A673 (cell line): ENCODE measurements around the gene ATP23. TPM values are rescaled to one million over a fixed set of nuclear protein-coding genes. Genes with fewer than 3 reads are reported as not detected.

Experiments used
- BruUV-seq: library from RNA; stranded (reverse); fragments of 400-500 nt; replicated peaks from 2 replicates; lab custom pipeline; 2021; lab: Mats Ljungman, UMichigan
- CTCF ChIA-PET: fragments of 300-600 bp; sonication (Branson Sonifier 250); formaldehyde crosslinking; loops from one replicate; lab custom pipeline; 2022; ENCODE audit warnings: antibody characterized with exemption; lab: Charles Lee
- POLR2A ChIA-PET: fragments of 300-600 bp; sonication (Branson Sonifier 250); formaldehyde crosslinking; loops from one replicate; lab custom pipeline; 2022; ENCODE audit warnings: antibody characterized with exemption; ENCODE audit not compliant: low non-redundant PET; lab: Charles Lee
- DNase-seq: peaks from one replicate; pipeline ENCODE4 v3.0.0-alpha.2; 2015; ENCODE audit warnings: low spot score
- H3K27ac ChIP-seq: fragments of 200-600 bp; sonication (generic); 2 replicates; pipeline ENCODE4 v1.5.1; 2016; ENCODE audit warnings: mixed run types, low read depth, mild to moderate bottlenecking, mixed read lengths, antibody characterized with exemption, low read length; ENCODE audit not compliant: poor library complexity, severe bottlenecking
- H3K27me3 ChIP-seq: fragments of 200-600 bp; sonication (generic); replicated peaks from 2 replicates; pipeline ENCODE4 v1.6.1; 2017; ENCODE audit warnings: mixed run types, low read depth, mild to moderate bottlenecking, mixed read lengths, antibody characterized with exemption, low read length; ENCODE audit not compliant: insufficient read depth, poor library complexity
- H3K36me3 ChIP-seq: fragments of 200-600 bp; sonication (generic); 2 replicates; pipeline ENCODE4 v1.6.1; 2016; ENCODE audit warnings: mixed run types, mild to moderate bottlenecking, mixed read lengths, antibody characterized with exemption, low read length; ENCODE audit not compliant: insufficient read depth, poor library complexity, severe bottlenecking
- H3K4me1 ChIP-seq: fragments of 200-600 bp; sonication (generic); 2 replicates; pipeline ENCODE4 v1.6.1; 2017; ENCODE audit warnings: mixed run types, mild to moderate bottlenecking, mixed read lengths, antibody characterized with exemption, low read length; ENCODE audit not compliant: insufficient read depth, poor library complexity, severe bottlenecking
- H3K4me3 ChIP-seq: fragments of 200-600 bp; sonication (generic); 2 replicates; pipeline ENCODE4 v1.5.1; 2016; ENCODE audit warnings: low read depth, mixed run types, mild to moderate bottlenecking, mixed read lengths, low read length; ENCODE audit not compliant: poor library complexity, severe bottlenecking
- H3K9me3 ChIP-seq: fragments of 200-600 bp; sonication (generic); 2 replicates; pipeline ENCODE4 v1.6.1; 2016; ENCODE audit warnings: mixed run types, low read depth, mild to moderate bottlenecking, mixed read lengths, antibody characterized with exemption, low read length; ENCODE audit not compliant: poor library complexity, severe bottlenecking
- CTCF ChIP-seq: fragments of 300-800, 200-600 bp; sonication (generic); conservative IDR thresholded peaks from 2 replicates; pipeline ENCODE4 v1.5.1; 2017; ENCODE audit warnings: low read depth, mild to moderate bottlenecking, antibody characterized with exemption, low read length, moderate library complexity, mixed read lengths
- EZH2 ChIP-seq: fragments of 200-600 bp; sonication (generic); IDR thresholded peaks from 2 replicates; pipeline ENCODE4 v1.6.1; 2017; ENCODE audit warnings: borderline replicate concordance, low read depth, mild to moderate bottlenecking, mixed read lengths, antibody characterized with exemption, low read length; ENCODE audit not compliant: poor library complexity, severe bottlenecking
- intact Hi-C: fragments of 100-400 bp; cut with micrococcal nuclease; formaldehyde crosslinking; loops from one replicate; pipeline ENCODE4 v1.10.0; 2022; ENCODE audit not compliant: unreplicated experiment
- total RNA-seq: library from RNA; stranded (reverse); gene quantifications from 2 replicates; pipeline ENCODE4 v1.2.3, GENCODE V29; 2021

Gene ATP23
- total RNA-seq, 1 experiment from 2014 or later, result 7.7 TPM

GRCh38 chr12:57927086-57927485 is 14.3 kb upstream of the ATP23 start:
- no peaks in the 10 kb centered on the region for H3K4me1 ChIP-seq
- TF ChIP-seq CTCF, result no peak
- TF ChIP-seq EZH2, result no peak
- H3K27me3 ChIP-seq, result no peaks in the 10 kb centered on the region
- BruUV-seq, result no TSS peak
- intact Hi-C loops, result no loop called here
- DNase-seq, result no peak
- CTCF ChIA-PET, result no interaction called here
- H3K27ac ChIP-seq, result no peak overlapping the region
- no peak overlapping the region for H3K4me3 ChIP-seq
- H3K9me3 ChIP-seq, result no peaks in the 10 kb centered on the region
- H3K36me3 ChIP-seq, result no peaks in the 10 kb centered on the region
- POLR2A ChIA-PET, result no interaction called here

DNA sequence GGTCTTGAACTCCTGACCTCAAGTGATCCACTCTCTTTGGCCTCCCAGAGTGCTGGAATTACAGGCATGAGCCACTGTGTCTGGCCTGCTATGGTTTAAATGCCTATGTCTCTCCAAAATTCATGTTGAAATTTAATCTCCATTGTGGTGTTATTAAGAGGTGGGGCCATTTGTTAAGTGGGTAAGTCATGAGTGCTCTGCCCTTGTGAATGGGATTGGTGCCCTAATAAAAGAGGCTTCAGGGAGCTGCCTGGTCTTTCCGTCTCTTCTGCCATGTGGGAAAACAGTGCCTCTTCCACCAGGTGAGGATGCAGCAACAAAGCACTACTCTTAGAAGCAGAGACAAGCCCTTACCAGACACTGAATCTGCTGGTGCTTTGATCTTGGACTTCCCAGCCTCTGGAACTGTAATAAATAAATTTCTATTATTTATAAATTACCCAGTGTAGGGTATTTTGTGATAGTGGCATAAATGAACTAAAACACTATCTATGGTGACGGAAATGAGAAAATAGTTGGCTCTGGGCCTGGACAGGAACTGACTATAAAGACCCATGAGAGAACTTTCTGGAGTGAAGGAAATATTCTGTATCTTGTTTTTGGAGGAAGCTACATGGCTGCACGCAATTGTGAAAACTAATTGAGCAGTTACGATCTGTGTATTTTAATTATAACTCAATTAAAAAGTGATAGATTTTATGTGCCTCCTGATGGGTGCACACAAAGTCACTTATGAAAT is 12.1 kb upstream of the ATP23 start:
- DNase-seq, result no peak
- Histone ChIP-seq H3K9me3 (no peaks in the 10 kb centered on the region), H3K36me3 (no peaks in the 10 kb centered on the region), H3K4me1 (no peaks in the 10 kb centered on the region), H3K4me3 (no peak overlapping the region), H3K27ac (no peak overlapping the region), H3K27me3 (no peaks in the 10 kb centered on the region)
- ChIA-PET POLR2A (no interaction called here), CTCF (no interaction called here)
- BruUV-seq, result no TSS peak
- intact Hi-C loops, result no loop called here
- TF ChIP-seq EZH2 (no peak), CTCF (no peak)

DNA sequence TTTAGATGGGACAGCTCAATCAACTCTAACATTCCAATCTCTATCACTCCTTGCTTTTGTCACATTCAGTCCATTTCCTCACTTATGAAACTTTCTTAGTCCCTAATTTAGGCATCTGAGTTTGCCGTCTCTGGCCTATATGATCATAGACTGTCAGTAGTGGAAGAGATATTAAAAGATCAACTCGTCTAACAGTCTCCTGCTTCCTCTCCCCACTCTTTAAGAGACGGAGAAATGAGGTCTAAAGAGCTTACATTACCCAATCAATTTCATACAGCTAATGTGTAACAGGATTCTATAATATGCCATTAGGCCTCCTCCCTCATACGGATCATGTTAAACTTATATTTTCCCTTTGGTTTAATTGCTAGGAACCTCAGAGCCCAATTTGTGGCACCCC is 6.5 kb upstream of the ATP23 start:
- TF ChIP-seq CTCF (no peak), EZH2 (no peak)
- intact Hi-C loops, result no loop called here
- BruUV-seq, result no TSS peak
- H3K36me3 ChIP-seq, result no peaks in the 10 kb centered on the region
- H3K9me3 ChIP-seq, result no peaks in the 10 kb centered on the region
- H3K4me3 ChIP-seq, result peak overlapping the region; percentile 77
- POLR2A ChIA-PET, result no interaction called here
- no peak for DNase-seq
- no peaks in the 10 kb centered on the region for H3K27me3 ChIP-seq
- peaks cover 9% of the 10 kb centered on the region for H3K4me1 ChIP-seq
- CTCF ChIA-PET, result no interaction called here
- H3K27ac ChIP-seq, result no peak overlapping the region
